ENCODE results near the gene FAM169A. TPM values are rescaled to one million over a fixed set of nuclear protein-coding genes. Genes with fewer than 3 reads are reported as not detected.
A peak's percentile ranks its signal among the peaks of the same experiment; 100 is the strongest.

The FAM169A gene
- total and polyA plus RNA-seq, 4 donors, result 0.25 to 2.8 (median 1.3) TPM

DNA sequence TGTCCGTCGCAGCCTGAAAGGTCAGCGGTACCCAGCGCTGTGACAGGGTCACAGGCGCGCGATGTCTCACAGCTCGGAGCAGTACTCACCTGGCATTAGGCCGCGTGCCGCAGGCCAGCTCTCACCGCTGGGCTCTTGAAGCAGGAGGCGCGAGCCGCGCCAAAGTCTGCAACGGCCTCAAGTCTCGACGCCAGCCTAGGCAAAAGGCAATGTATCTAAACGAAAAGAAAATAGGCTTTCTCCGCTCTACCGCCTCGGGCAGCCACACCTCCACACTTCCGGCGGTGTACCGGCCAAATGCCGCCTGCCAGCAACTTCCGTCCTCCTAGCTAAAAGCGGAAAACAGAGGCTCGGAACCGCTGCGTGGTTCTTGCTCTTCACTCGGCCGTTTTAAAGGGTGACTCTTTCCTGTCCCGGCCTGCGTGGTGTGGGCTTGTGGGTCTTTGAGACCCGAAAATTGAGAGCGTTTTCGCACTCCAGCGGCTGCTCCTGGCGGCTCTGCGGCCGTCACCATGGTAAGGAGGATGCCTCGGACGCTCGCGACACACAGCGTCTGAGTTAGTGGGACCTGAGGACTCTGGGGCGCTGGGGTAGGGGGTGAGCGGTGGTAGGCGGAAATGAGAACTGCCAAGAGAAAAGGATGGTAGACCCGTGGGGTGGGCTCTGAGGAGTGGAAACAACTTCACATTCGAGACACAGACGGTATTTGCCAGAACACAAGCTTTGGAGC, 99.2 kb downstream of the FAM169A start, which contains the start of the genes GFM2 and NSA2:
Gene GFM2, minus strand, starts transcription at position 269 of the 730 bp plus-strand sequence. CDS start 3,375 bp downstream, outside the sequence.
Gene NSA2, plus strand, starts transcription at position 401 of the 730 bp plus-strand sequence. Its CDS starts 112 bp downstream, at position 513.
- peaks cover 2 to 15% (median 11%) of the 10 kb centered on the region in 4 donors for H3K36me3 ChIP-seq (ENCODE audit: control insufficient read depth in 4 of 4, insufficient read depth in 4 of 4, low read length in 4 of 4)
- WGBS, 2 donors, result 1% methylated on average over 54 of the region's 54 CpGs
- peak; percentile 99 for ATAC-seq (ENCODE audit: insufficient read depth, low FRiP score)

DNA sequence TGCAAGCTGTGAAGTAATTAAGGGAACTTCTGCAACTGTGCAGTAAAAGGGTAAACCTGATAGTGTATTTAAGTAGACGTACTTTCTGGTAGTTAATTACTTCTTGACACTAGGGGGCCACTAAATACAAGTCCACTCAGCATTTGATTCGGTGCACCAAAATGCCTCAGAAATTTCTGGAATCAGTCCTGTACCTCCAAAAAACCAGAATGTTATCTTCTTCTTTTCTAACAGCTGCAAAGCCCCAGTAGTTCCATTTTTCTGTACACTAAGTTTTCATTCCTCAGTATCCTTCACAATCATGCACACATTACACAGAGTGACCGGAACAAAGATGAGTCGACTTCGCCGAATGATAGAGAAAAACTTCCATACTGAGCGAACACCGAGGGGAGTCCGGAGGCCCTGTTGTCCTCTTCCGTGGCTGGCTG, 99.8 kb downstream of the FAM169A start:
- DNase-seq (peak in 2 of 3 donors; percentile 51 to 72), ATAC-seq (ENCODE audit: insufficient read depth, low FRiP score) (peak; percentile 55)
- H3K9me3 ChIP-seq (ENCODE audit: control insufficient read depth in 4 of 4, insufficient read depth in 3 of 4, low read length in 3 of 4), result no peaks in the 10 kb centered on the region
- peaks cover 4 to 20% (median 7%) of the 10 kb centered on the region in 5 donors for H3K4me1 ChIP-seq (ENCODE audit: control insufficient read depth in 5 of 5, insufficient read depth in 5 of 5, low read length in 5 of 5)
- peaks cover 2 to 15% (median 9%) of the 10 kb centered on the region in 4 donors for H3K36me3 ChIP-seq (ENCODE audit: control insufficient read depth in 4 of 4, insufficient read depth in 4 of 4, low read length in 4 of 4)
- H3K9ac ChIP-seq (ENCODE audit: insufficient read depth in 1 of 2, low read length in 2 of 2), result peak overlapping the region; percentile 81 to 86
- H3K27ac ChIP-seq (ENCODE audit: low read depth in 1 of 2, low read length in 1 of 2), result peak overlapping the region; percentile 38 to 77
- WGBS, 2 donors, result 1% methylated on average over 10 of the region's 10 CpGs
- H3K4me3 ChIP-seq, result peak overlapping the region; percentile 95
- no peaks in the 10 kb centered on the region for H3K27me3 ChIP-seq (ENCODE audit: control insufficient read depth in 3 of 3, insufficient read depth in 3 of 3, low read length in 2 of 3)
- TF ChIP-seq, protein P1, sequence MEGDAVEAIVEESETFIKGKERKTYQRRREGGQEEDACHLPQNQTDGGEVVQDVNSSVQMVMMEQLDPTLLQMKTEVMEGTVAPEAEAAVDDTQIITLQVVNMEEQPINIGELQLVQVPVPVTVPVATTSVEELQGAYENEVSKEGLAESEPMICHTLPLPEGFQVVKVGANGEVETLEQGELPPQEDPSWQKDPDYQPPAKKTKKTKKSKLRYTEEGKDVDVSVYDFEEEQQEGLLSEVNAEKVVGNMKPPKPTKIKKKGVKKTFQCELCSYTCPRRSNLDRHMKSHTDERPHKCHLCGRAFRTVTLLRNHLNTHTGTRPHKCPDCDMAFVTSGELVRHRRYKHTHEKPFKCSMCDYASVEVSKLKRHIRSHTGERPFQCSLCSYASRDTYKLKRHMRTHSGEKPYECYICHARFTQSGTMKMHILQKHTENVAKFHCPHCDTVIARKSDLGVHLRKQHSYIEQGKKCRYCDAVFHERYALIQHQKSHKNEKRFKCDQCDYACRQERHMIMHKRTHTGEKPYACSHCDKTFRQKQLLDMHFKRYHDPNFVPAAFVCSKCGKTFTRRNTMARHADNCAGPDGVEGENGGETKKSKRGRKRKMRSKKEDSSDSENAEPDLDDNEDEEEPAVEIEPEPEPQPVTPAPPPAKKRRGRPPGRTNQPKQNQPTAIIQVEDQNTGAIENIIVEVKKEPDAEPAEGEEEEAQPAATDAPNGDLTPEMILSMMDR (IDR thresholded peaks at IDR 0.05; ENCODE audit: control extremely low read depth, extremely low read depth), result peak; percentile 23

More for the DNA sequence above, 99.2 kb downstream of the FAM169A start, which contains the start of the genes GFM2 and NSA2:
- H3K27me3 ChIP-seq (ENCODE audit: control insufficient read depth in 3 of 3, insufficient read depth in 3 of 3, low read length in 2 of 3), result no peaks in the 10 kb centered on the region
- peaks cover 4 to 20% (median 7%) of the 10 kb centered on the region in 5 donors for H3K4me1 ChIP-seq (ENCODE audit: control insufficient read depth in 5 of 5, insufficient read depth in 5 of 5, low read length in 5 of 5)
- H3K27ac ChIP-seq (ENCODE audit: low read depth in 1 of 2, low read length in 1 of 2), result peak within 1 kb of the TSS; percentile 54 to 92
- peak within 1 kb of the TSS; percentile 95 for H3K4me3 ChIP-seq
- TF ChIP-seq, protein P1 (IDR thresholded peaks at IDR 0.05; ENCODE audit: control extremely low read depth, extremely low read depth), result no peak
- H3K9me3 ChIP-seq (ENCODE audit: control insufficient read depth in 4 of 4, insufficient read depth in 3 of 4, low read length in 3 of 4), result no peaks in the 10 kb centered on the region
- peak; percentile 94 to 98 (median 96) for DNase-seq
- H3K9ac ChIP-seq (ENCODE audit: insufficient read depth in 1 of 2, low read length in 2 of 2), result peak within 1 kb of the TSS; percentile 85 to 86

DNA sequence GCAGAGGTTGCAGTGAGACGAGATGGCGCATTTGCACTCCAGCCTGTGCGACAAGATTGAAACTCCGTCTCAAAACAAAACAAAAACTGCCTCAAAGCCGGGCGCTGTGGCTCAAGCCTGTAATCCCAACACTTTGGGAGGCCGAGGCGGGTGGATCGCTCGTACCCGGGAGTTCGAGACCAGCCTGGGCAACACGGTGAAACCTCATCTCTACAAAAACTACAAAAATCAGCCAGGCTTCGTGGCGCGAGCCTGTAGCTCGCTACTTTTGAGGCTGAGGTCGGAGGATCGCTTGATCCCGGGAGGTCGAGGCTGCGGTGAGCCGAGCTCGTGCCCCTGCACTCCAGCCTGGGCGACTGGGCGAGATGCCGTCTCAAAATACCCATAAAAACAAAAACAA, 100.3 kb downstream of the FAM169A start:
- no peak for DNase-seq
- H3K27ac ChIP-seq (ENCODE audit: low read depth in 1 of 2, low read length in 1 of 2), result no peak overlapping the region

More for the DNA sequence above, 100.3 kb downstream of the FAM169A start:
- Histone ChIP-seq H3K4me3 (no peak overlapping the region), H3K27me3 (ENCODE audit: control insufficient read depth in 3 of 3, insufficient read depth in 3 of 3, low read length in 2 of 3) (no peaks in the 10 kb centered on the region), H3K36me3 (ENCODE audit: control insufficient read depth in 4 of 4, insufficient read depth in 4 of 4, low read length in 4 of 4) (peaks cover 2 to 15% (median 6%) of the 10 kb centered on the region in 4 donors), H3K9ac (ENCODE audit: insufficient read depth in 1 of 2, low read length in 2 of 2) (peak overlapping the region; percentile 81 to 86), H3K9me3 (ENCODE audit: control insufficient read depth in 4 of 4, insufficient read depth in 3 of 4, low read length in 3 of 4) (no peaks in the 10 kb centered on the region), H3K4me1 (ENCODE audit: control insufficient read depth in 5 of 5, insufficient read depth in 5 of 5, low read length in 5 of 5) (peaks cover 4 to 20% (median 7%) of the 10 kb centered on the region in 5 donors)
- WGBS, 2 donors, result 71 to 79% methylated on average over 27 of the region's 27 CpGs
- TF ChIP-seq, protein P1 (IDR thresholded peaks at IDR 0.05; ENCODE audit: control extremely low read depth, extremely low read depth), result no peak
- no peak for ATAC-seq (ENCODE audit: insufficient read depth, low FRiP score)
